GM12864 (cell line): Measurements from ENCODE around the gene PTGR2.

ENCODE experiments used
- DNase-seq: peaks from one replicate; pipeline ENCODE4 v3.0.0-alpha.2; 2011; ENCODE audit warnings: low read depth
- H3K4me3 ChIP-seq: 2 replicates; pipeline ENCODE4 v1.5.1; 2011; ENCODE audit warnings: mild to moderate bottlenecking, low read depth, low read length, control low read depth
- CTCF ChIP-seq: IDR thresholded peaks from 2 replicates; pipeline ENCODE4 v1.5.1; 2011; ENCODE audit warnings: low read depth, mild to moderate bottlenecking, moderate library complexity, low read length, control low read depth, inconsistent platforms; ENCODE audit errors: missing control alignments

PTGR2 gene

DNA sequence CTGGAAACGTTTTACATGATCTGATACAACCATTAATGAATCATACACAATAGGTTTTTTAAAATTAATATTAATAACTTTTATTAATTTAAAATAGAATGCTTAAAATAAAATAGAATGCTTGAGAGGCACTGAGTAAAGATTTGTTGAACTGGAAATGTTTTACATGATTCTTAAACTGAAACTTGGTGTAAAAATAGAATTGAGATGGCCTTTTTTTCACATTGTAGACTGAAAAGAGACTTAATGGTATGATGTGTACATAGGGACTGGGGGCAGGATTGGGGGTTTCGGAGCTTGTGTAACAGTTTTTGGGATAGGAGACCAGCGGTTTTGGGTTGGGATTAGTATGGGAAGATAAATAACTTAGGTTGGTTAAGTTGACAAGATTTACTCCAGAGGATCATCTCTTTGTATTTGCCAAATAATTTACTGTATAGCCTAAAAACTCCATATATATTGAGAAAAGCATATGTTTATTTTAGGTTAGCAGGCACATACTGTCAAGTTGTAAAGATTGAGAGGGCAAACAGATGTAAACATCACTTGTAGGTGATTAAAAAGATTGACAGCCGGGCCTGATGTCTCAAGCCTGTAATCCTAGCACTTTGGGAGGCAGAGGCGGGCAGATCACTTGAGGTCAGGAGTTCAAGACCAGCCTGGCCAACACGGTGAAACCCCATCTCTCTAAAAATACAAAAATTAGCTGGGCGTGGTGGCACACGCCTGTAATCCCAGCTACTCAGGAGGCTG is 33.0 kb downstream of the PTGR2 start:
- H3K4me3 ChIP-seq = peak overlapping the region; percentile 23; the same call in 1 of the 2 replicates
- no peak for TF ChIP-seq CTCF
- DNase-seq = no peak

GRCh38 chr14:73886449-73887317 is 35.1 kb downstream of the PTGR2 start, which contains the start of gene ZNF410:
ZNF410 (plus strand) TSS chr14:73886859; CDS start chr14:73892176, 5,317 bp downstream.
- peak within 1 kb of the TSS; percentile 62 for H3K4me3 ChIP-seq
- peak; percentile 86 for DNase-seq
- TF ChIP-seq CTCF = no peak

DNA sequence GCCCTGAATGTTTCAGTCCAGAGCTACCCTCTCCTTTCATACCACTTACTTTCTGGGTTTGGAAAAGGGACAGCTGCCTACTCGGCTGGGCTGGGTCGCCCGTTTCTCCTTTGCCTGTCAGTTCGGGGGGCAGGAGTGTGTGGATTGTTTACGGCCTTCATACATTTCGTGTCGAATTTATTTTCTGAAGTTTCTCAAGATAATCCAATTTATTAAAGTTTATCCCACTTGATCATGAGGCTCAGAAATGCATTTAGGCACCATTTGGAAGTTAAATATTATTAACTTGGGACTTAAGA is 35.6 kb downstream of the PTGR2 start:
- DNase-seq = no peak
- no peak for TF ChIP-seq CTCF
- H3K4me3 ChIP-seq = peak overlapping the region; percentile 62

DNA sequence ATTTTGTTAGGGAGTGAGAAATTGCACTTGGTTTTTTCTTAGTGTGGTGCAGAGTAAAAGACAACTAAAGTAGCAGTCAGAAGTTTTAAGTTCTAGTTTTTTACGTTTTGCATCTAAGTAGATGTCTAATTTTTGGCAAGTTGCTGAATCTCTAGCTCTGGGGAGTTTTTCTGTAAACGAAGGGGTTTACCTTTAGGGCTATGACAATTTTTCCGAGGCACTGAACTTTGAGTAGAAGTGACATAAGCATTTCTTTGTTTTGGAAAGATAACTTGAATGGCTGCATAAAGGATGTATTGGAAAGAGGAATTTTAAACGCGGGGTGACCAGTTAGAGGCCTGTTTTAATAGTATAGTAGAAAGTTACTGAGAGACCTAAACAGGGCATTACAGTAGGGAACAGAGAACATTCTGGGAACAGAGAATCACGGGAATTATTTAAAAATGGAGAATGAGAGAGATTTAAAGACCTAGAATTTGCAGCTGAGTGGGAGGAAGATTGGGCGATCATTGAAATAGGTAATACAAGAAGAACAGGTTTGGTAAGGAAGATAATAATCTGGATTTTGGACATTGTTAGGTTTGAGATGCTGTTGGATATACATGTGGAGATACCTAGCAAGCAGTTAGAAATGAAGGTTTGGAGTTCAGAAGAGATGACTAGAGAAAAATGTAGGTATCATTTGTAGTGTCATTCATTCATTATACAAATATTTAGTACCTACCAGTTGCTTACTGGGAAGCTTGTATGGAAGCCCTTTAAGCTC is 36.2 kb downstream of the PTGR2 start:
- peak overlapping the region; percentile 62 for H3K4me3 ChIP-seq
- TF ChIP-seq CTCF = no peak
- DNase-seq = no peak

GRCh38 chr14:73888460-73888725 is 36.8 kb downstream of the PTGR2 start:
- peak overlapping the region; percentile 62; the same call in 1 of the 2 replicates for H3K4me3 ChIP-seq
- TF ChIP-seq CTCF = no peak
- no peak for DNase-seq

GRCh38 chr14:73888971-73889370 is 37.3 kb downstream of the PTGR2 start:
- H3K4me3 ChIP-seq = no peak overlapping the region

More at GRCh38 chr14:73888971-73889370, 37.3 kb downstream of the PTGR2 start:
- no peak for TF ChIP-seq CTCF
- DNase-seq = no peak
